HG03432 (cell line): ENCODE data around the gene CFAP251.

Experiments
- ATAC-seq: cut with Tn5 transposase; IDR thresholded peaks from one replicate; pipeline ENCODE4 v1.9.1; 2021; ENCODE audit warnings: mild to moderate bottlenecking, moderate library complexity; ENCODE audit not compliant: unreplicated experiment

CFAP251 gene

DNA sequence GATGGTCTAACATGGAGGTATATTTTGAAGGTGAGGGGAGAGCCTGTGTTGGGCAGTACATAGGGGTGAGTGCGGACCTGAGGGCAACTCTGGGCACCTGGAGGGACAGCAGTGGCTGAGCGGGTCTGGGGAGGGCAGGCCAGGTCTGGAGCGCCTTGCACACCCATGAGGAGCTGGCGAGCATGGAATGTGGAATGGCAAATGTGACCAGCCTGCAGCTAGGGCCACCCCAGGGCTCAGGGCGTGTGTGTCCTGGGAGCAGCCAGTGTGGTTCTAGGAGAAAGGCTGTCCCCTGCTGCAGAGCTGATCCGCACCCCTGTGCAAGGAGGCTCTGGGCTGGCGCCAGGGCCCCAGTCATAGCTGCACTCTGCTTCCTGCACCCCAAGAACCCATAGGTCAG lies 127.8 kb downstream of the CFAP251 start:
- ATAC-seq = no peak

DNA sequence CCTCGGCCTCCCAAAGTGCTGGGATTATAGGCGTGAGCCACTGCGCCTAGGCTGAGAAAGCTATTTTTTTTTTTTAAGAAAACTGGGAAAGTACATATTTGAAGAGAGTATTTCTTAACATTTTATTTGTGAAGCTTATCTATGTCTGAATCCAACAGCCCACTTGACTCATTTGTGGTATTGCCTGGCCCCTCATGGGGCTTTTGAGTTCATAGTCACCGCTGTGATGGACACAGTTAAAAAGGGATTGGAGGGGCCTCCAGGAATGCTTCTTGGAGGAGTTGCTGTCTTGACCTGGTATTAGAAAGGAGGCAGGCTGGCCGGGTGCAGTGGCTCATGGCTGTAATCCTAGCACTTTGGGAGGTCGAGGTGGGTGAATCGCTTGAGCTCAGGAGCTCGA lies 129.8 kb downstream of the CFAP251 start:
- ATAC-seq = no peak

DNA sequence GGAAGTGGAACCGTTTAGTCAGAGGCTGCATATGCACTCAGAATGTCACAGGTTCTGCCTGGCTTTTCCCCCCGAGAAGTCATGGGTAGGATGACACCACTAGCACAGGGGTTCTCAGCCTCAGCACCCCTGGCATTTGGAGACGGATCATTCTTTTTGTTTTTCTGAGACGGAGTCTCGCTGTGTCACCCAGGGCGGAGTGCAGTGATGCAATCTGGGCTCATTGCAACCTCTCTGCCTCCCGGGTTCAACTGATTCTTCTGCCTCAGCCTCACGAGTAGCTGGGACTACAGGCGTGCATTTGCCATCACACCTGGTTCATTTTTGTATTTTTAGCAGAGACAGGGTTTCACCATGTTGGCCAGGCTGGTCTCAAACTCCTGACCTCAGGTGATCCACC lies 131.4 kb downstream of the CFAP251 start:
- no peak for ATAC-seq

DNA sequence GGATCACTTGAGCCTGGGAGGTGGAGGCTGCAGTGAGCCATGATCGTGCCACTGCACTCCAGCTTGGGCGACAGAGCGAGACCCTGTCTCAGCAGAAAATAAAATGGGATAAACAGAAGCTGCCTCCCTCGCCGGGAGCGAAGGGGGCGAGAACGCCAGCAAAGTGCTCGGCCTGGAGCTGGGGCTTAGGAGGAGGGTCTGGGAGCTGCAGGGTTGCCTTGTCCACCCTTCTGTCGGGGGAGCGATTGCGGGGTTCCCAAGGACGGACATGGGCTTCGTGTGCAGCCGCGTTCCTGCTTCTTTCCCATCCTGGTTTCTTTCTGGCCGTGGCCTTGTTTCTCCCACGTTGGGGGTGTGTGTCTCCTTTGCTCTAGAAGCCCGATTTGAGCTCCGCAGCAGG lies 132.3 kb downstream of the CFAP251 start:
- no peak for ATAC-seq

DNA sequence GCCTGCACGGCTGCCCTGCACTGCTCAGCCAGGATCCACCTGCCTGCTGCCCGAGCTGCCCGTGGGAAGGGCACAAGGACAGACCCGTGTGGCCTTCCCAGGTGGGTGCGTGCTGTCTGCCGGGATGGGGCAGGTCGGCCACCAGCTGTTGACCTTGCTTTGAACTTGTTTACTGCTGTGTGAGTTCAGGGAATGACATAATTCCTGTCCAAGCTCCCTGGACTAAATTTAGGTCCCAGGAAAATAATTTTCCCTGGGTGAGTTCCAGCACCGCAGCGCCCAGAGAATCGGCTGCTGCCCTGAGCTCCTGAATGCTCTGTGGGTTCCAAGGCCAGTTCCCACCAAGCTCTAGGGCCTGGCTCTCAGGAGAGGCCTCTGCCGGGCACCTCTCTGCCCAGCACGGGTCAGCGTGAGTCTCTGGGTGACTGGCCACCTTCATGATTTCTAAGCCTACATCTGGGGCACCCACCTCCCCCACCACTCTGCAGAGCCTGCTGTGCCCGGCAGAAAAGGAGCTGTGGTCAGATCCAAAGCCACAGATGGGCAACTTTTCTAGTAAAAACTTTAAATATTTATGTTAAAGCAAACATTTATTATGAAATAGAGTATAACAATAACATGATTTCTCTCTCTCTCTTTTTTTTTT lies 133.0 kb downstream of the CFAP251 start:
- ATAC-seq = no peak

DNA sequence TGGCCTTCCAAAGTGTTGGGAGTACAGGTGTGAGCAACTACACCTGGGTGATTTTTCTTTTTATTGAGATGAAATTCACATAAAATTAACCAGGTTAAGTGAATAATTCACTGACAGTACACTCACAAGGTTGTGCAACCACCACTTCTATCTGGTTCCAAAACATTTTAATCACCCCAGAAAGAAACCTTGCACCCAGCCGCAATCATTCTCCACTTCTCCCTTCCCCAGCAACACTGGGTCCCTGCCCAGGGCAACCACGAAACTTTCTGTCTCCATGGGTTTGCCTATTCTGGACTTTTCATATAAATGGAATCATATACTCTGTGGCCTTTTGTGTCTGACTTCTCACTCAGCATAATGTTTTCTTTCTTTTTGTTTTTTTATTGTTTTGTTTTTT lies 133.9 kb downstream of the CFAP251 start:
- no peak for ATAC-seq
